Measurements from ENCODE around the gene MUC6.

MUC6 gene

GRCh38 chr11:1050581-1051355 is 14.2 kb upstream of the MUC6 start:
- no peak overlapping the region for H3K4me3 ChIP-seq (ENCODE audit: insufficient read depth, low read depth, low read length)
- no peak overlapping the region for H3K27ac ChIP-seq (ENCODE audit: insufficient read depth, low read depth, low read length, poor library complexity, severe bottlenecking)
- no peaks in the 10 kb centered on the region for H3K36me3 ChIP-seq (ENCODE audit: control insufficient read depth, insufficient read depth, low read length)
- H3K4me1 ChIP-seq (ENCODE audit: control insufficient read depth, insufficient read depth, low read length), result peaks cover 2% of the 10 kb centered on the region
- no peaks in the 10 kb centered on the region for H3K27me3 ChIP-seq (ENCODE audit: control insufficient read depth, insufficient read depth, low read length, poor library complexity, severe bottlenecking)
- H3K9me3 ChIP-seq (ENCODE audit: control insufficient read depth, low read length), result no peaks in the 10 kb centered on the region
- 70 to 71% methylated on average over 39 of the region's 39 CpGs for whole genome bisulfite sequencing, 2 experiments

DNA sequence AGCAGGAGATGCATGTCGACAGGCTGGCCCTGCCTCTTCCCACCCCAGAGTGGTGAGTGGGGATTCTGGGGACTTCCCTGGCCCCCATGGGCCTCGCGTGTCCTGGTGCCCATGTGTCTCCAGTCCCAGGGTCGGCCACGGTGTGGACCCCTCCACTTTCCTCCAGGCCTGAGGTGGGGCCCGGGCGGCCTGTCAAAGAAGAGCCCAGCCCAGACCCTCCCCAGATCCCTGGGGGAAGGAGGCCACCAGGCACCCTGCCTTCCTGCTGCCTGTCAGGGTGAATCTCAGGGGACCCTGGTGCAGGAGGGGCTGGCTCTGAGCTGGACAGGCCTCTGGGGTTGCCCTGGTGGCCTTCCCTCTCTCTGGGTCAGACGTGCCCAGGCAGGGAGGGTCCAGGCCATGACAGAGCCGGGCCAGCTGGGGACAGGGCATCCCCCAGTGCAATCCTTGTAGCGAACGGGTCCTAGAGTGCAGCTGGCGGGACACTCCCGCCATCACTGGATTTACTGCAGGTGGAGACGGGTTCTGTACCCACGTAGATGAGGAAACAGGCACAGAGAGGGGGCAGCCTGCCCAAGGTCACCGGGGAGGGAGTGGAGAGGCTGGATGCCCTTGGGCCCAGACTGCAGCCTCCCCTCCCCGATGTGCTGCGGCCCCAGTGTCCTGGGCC is 13.5 kb upstream of the MUC6 start:
- Histone ChIP-seq H3K9me3 (ENCODE audit: control insufficient read depth, low read length) (no peaks in the 10 kb centered on the region), H3K4me1 (ENCODE audit: control insufficient read depth, insufficient read depth, low read length) (peaks cover 2% of the 10 kb centered on the region), H3K27me3 (ENCODE audit: control insufficient read depth, insufficient read depth, low read length, poor library complexity, severe bottlenecking) (no peaks in the 10 kb centered on the region), H3K27ac (ENCODE audit: insufficient read depth, low read depth, low read length, poor library complexity, severe bottlenecking) (no peak overlapping the region), H3K36me3 (ENCODE audit: control insufficient read depth, insufficient read depth, low read length) (no peaks in the 10 kb centered on the region), H3K4me3 (ENCODE audit: insufficient read depth, low read depth, low read length) (no peak overlapping the region)
- WGBS, 2 experiments, result 90 to 92% methylated on average over 18 of the region's 18 CpGs

DNA sequence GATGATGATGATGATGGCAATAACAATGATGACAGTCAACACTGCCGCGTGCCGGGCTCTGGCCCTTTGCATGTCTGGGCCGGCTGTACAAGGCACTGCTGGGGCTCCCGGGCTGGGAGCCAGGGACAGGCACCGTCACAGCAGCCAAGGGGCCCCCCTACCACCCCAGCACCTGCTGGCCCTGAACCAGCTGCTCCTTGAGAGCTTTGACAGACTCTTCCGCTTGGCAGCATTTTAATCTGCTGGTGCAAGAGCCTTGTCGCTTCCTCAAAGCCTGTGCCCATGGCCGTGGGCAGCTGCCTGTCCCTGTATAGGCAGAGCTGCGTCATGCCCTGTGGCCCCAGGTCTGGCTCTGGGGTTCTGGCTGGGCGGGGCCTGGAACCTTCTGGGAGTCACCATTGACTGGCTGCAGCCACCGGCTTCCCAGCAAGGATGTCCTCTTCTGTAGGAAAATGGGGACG is 12.9 kb upstream of the MUC6 start:
- Histone ChIP-seq H3K9me3 (ENCODE audit: control insufficient read depth, low read length) (no peaks in the 10 kb centered on the region), H3K36me3 (ENCODE audit: control insufficient read depth, insufficient read depth, low read length) (no peaks in the 10 kb centered on the region), H3K27ac (ENCODE audit: insufficient read depth, low read depth, low read length, poor library complexity, severe bottlenecking) (no peak overlapping the region), H3K4me1 (ENCODE audit: control insufficient read depth, insufficient read depth, low read length) (peaks cover 2% of the 10 kb centered on the region), H3K27me3 (ENCODE audit: control insufficient read depth, insufficient read depth, low read length, poor library complexity, severe bottlenecking) (no peaks in the 10 kb centered on the region), H3K4me3 (ENCODE audit: insufficient read depth, low read depth, low read length) (no peak overlapping the region)
- WGBS, 2 experiments, result 93 to 94% methylated on average over 13 of the region's 13 CpGs

- 91 to 92% methylated on average over 6 of the region's 6 CpGs for WGBS, 2 experiments
- Histone ChIP-seq H3K27ac (ENCODE audit: insufficient read depth, low read depth, low read length, poor library complexity, severe bottlenecking) (no peak overlapping the region), H3K4me3 (ENCODE audit: insufficient read depth, low read depth, low read length) (no peak overlapping the region), H3K36me3 (ENCODE audit: control insufficient read depth, insufficient read depth, low read length) (no peaks in the 10 kb centered on the region), H3K4me1 (ENCODE audit: control insufficient read depth, insufficient read depth, low read length) (no peaks in the 10 kb centered on the region), H3K9me3 (ENCODE audit: control insufficient read depth, low read length) (no peaks in the 10 kb centered on the region), H3K27me3 (ENCODE audit: control insufficient read depth, insufficient read depth, low read length, poor library complexity, severe bottlenecking) (no peaks in the 10 kb centered on the region)
Measured at GRCh38 chr11:1049071-1049405, 12.5 kb upstream of the MUC6 start.

DNA sequence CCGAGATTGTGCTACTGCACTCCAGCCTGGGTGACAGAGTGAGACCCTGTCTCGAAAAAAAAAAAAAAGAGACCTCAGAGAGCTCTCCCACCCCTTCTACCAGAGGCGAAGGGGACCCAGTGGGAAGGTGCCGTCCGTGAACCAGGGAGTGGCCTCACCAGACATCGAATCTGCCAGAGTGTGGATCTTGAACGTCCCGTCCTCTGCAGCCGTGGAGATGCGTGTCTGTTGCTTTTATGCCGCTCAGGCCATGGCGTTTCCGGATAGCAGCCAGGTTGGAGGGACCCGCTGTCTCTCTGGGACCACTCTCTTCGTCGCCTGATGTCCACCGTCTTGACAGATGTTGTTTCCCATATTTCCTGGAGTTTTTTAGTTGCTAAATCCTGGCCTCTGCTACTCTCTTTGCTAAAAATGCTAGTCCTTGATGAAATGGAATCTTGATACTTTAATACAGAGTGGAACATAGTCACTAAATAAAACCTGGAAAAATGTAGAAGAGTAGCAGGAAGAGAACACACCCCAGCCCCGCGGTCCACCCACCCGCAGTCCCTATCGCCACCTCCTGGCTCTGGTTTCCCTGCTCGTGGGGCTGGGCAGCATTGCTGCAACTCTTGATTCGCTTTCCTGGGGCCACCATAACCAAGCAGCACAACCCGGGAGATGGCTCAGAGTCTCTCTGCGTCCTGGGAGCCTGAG is 12.0 kb upstream of the MUC6 start:
- H3K4me3 ChIP-seq (ENCODE audit: insufficient read depth, low read depth, low read length), result no peak overlapping the region
- H3K9me3 ChIP-seq (ENCODE audit: control insufficient read depth, low read length), result no peaks in the 10 kb centered on the region
- no peaks in the 10 kb centered on the region for H3K4me1 ChIP-seq (ENCODE audit: control insufficient read depth, insufficient read depth, low read length)
- no peak overlapping the region for H3K27ac ChIP-seq (ENCODE audit: insufficient read depth, low read depth, low read length, poor library complexity, severe bottlenecking)
- H3K36me3 ChIP-seq (ENCODE audit: control insufficient read depth, insufficient read depth, low read length), result no peaks in the 10 kb centered on the region
- 88 to 89% methylated on average over 25 of the region's 25 CpGs for WGBS, 2 experiments
- H3K27me3 ChIP-seq (ENCODE audit: control insufficient read depth, insufficient read depth, low read length, poor library complexity, severe bottlenecking), result no peaks in the 10 kb centered on the region

- H3K27me3 ChIP-seq (ENCODE audit: control insufficient read depth, insufficient read depth, low read length, poor library complexity, severe bottlenecking), result no peaks in the 10 kb centered on the region
- H3K27ac ChIP-seq (ENCODE audit: insufficient read depth, low read depth, low read length, poor library complexity, severe bottlenecking), result no peak overlapping the region
- no peaks in the 10 kb centered on the region for H3K9me3 ChIP-seq (ENCODE audit: control insufficient read depth, low read length)
- no peak overlapping the region for H3K4me3 ChIP-seq (ENCODE audit: insufficient read depth, low read depth, low read length)
- H3K4me1 ChIP-seq (ENCODE audit: control insufficient read depth, insufficient read depth, low read length), result no peaks in the 10 kb centered on the region
- H3K36me3 ChIP-seq (ENCODE audit: control insufficient read depth, insufficient read depth, low read length), result no peaks in the 10 kb centered on the region
- 89% methylated on average over 22 of the region's 22 CpGs for WGBS, 2 experiments
Measured at GRCh38 chr11:1047595-1048156, 11.2 kb upstream of the MUC6 start.

- Histone ChIP-seq H3K27me3 (ENCODE audit: control insufficient read depth, insufficient read depth, low read length, poor library complexity, severe bottlenecking) (no peaks in the 10 kb centered on the region), H3K36me3 (ENCODE audit: control insufficient read depth, insufficient read depth, low read length) (no peaks in the 10 kb centered on the region), H3K27ac (ENCODE audit: insufficient read depth, low read depth, low read length, poor library complexity, severe bottlenecking) (no peak overlapping the region), H3K4me1 (ENCODE audit: control insufficient read depth, insufficient read depth, low read length) (no peaks in the 10 kb centered on the region), H3K9me3 (ENCODE audit: control insufficient read depth, low read length) (no peaks in the 10 kb centered on the region), H3K4me3 (ENCODE audit: insufficient read depth, low read depth, low read length) (no peak overlapping the region)
- 83 to 88% methylated on average over 5 to 6 of the region's 6 CpGs for WGBS, 2 experiments
Measured at GRCh38 chr11:1044160-1044559, 7.6 kb upstream of the MUC6 start.

DNA sequence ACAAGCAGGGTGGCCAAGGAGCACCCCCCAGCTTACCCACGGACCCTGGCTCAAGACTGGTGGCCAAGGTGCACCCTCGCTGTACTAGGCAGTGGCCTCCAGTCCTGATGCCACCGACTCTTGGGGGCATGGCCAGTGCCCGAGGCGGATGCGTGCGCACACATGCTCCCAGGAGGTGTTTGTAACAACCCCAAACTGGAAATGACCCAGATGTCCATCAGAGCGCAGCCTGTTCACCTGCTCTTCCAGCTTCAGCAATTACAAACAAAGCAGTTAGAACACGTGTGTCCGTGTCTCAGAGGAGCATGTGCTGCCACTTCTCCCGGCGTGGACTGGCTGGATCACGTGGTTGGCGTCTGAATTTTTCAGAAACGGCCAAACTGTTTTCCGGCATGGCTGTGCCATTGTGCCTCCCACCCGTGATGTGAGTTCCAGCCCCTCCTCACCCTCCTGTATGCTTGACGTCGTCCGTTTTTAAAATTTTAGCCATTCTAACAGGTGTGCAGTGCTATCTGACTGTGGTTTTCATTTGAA is 7.1 kb upstream of the MUC6 start:
- Histone ChIP-seq H3K4me3 (ENCODE audit: insufficient read depth, low read depth, low read length) (no peak overlapping the region), H3K36me3 (ENCODE audit: control insufficient read depth, insufficient read depth, low read length) (no peaks in the 10 kb centered on the region), H3K4me1 (ENCODE audit: control insufficient read depth, insufficient read depth, low read length) (no peaks in the 10 kb centered on the region), H3K27me3 (ENCODE audit: control insufficient read depth, insufficient read depth, low read length, poor library complexity, severe bottlenecking) (no peaks in the 10 kb centered on the region), H3K27ac (ENCODE audit: insufficient read depth, low read depth, low read length, poor library complexity, severe bottlenecking) (no peak overlapping the region), H3K9me3 (ENCODE audit: control insufficient read depth, low read length) (no peaks in the 10 kb centered on the region)
- 91 to 93% methylated on average over 20 of the region's 20 CpGs for whole genome bisulfite sequencing, 2 experiments

DNA sequence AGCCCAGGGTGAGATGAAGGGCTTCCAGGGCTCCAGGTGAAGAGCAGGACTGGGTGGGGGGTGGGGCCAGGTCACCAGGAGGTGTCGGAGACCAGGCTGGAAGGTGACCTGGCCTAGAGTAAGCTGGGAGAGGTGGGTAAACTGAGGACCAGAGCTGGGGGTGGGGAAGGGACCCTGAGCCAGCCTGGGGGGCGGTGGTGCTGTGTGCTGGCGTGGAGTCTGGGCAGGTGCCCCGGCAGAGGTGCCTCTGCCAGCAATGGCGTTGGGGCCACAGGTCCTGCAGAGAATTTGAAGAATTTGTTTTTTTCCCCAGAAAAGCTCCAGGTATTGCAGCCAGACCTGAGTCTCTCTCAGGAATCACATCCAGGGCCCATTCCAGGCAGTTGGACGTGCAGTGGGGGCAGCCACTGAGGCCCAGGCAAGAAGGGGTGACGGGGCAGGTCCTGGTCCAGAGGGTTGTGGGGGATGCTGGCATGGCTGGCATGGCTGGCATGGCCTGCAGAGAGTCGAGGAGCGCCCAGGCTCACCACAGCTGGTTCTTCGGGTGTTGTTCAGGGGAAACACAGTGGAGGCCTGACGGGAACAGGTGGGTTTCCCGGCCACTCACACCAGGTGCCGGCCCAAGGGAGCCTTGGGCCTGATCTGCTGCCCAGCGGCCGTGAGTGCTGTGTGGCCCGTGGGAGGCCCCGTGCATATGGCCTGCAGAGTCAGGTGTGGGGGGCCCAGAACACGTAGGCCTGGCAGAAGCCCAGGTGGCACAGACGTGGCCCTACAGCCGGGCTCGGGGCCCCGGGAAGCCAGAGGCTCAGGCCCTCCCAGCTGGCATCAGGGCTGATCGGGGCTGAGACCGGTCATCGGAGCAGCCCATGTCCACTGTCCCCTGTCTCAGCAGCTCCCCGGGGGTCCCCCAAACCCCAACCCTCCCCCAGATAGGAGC is 6.4 kb upstream of the MUC6 start:
- WGBS, 2 experiments, result 93 to 94% methylated on average over 26 of the region's 26 CpGs
- no peak overlapping the region for H3K27ac ChIP-seq (ENCODE audit: insufficient read depth, low read depth, low read length, poor library complexity, severe bottlenecking)
- H3K9me3 ChIP-seq (ENCODE audit: control insufficient read depth, low read length), result no peaks in the 10 kb centered on the region
- no peaks in the 10 kb centered on the region for H3K27me3 ChIP-seq (ENCODE audit: control insufficient read depth, insufficient read depth, low read length, poor library complexity, severe bottlenecking)
- no peaks in the 10 kb centered on the region for H3K4me1 ChIP-seq (ENCODE audit: control insufficient read depth, insufficient read depth, low read length)
- H3K36me3 ChIP-seq (ENCODE audit: control insufficient read depth, insufficient read depth, low read length), result no peaks in the 10 kb centered on the region
- no peak overlapping the region for H3K4me3 ChIP-seq (ENCODE audit: insufficient read depth, low read depth, low read length)

Measured in ectodermal cell (in vitro differentiated cells).